Smooth muscle cell of trachea (primary cell): ENCODE measurements around the gene RAB42. TPM values are rescaled to one million over a fixed set of nuclear protein-coding genes. Genes with fewer than 3 reads are reported as not detected.

Source experiments
- total RNA-seq: library from RNA; depleted of rRNA; stranded (reverse); fragments of >200 nt; gene quantifications from 2 replicates; pipeline ENCODE4 v1.2.1, GENCODE V29; 2014

Gene RAB42, protein sequence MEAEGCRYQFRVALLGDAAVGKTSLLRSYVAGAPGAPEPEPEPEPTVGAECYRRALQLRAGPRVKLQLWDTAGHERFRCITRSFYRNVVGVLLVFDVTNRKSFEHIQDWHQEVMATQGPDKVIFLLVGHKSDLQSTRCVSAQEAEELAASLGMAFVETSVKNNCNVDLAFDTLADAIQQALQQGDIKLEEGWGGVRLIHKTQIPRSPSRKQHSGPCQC
- total RNA-seq: 10.6 and 12.2 TPM in 2 replicates

GRCh38 chr1:28591708-28592320, at the start of gene RAB42:
RAB42 (plus strand) TSS chr1:28592265; CDS start chr1:28592512, 247 bp downstream.

DNA sequence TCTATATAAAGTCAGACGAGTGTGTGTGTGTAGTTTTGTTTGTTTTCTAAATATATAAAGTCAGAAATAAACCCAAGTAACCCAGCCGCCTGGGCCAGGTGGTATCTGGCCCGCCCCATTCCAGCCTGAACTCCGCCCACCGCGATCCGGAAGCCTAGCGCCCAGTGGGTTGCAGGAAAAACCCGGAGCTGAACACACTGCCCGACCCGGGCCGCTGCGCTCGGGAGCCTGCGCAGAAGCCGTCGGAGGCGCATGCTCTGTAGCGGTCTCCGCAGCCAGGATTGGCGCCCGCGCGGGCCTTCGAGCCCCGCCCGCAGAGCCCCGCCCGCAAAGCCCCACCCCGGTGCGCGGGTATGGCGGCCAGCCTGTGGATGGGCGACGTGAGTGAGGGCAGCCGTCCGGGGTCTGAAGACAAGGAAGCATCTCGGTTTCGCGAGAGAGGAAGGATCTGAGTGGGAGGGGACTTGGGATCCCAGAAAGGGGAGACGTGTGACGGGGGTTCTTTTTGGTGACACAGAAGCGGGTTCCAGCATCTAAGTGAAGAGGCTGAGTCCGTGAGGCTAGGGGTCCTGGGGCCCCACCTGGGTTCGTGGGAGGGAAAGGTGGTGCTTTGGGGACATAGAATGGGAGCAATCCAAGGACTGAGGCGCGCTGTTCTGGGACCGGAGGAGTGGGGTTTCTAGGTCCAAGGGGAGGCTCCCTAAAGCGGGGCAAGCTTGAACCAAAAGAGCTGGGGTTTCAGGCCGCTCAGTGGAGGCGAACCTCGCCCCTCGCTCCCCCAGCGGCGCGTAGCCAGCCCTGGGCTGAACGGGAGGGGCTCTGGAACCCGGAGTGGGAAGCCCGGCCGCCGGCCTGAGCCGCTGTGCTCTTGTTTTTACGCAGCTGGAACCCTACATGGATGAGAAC, 39.1 kb upstream of the RAB42 start, which contains the start of gene TRNAU1AP:
Gene TRNAU1AP, plus strand, starts transcription at position 328 of the 906 bp plus-strand sequence. Its CDS starts 26 bp downstream, at position 354.

DNA sequence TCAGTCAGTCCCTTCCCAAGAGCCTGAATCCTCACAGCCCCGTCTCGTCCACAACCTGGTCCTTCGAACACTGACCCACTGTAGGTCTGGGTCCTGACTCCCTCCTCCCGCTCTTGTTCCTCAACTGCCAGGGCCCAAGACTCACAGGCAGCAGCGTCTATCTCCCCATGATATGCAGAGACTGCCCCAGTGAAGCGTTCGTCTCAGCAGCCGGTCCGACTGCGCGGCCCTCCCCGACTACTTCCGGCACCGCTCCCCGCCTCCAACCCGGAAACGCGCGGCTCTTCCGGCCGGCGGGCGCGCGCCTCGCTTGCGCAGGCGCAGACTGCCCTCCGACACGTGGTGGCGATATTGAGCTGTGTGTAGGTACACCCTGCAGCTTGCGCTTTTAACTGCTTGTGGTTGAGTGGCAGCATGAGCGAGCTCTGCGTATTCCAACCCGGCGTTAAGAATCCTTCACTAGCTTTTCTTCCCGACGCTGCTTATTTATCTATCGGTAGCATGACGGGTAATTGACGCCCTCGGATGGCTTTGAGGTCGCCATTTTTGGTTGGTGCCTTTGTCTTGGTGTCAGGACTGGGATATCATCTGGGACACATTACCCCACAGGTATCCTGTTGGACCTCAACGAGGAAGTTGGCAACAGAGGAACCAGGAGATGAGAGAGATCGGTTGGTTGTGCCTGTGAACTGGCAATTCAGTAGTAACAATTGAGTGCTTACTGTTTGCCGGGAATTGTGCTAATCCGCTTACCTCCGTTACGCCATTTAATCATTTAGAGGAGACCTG, 51.0 kb downstream of the RAB42 start, which contains the start of gene TAF12:
Gene TAF12, minus strand, starts transcription at position 221 of the 789 bp plus-strand sequence. CDS start 20,986 bp downstream, outside the sequence.

Other genes starting within 250 kb of the RAB42 start
- 4.8 and 8.7 TPM in 2 replicates for gene PHACTR4, start 222.5 kb upstream of the RAB42 start, total RNA-seq
- 32.4 and 55.4 TPM in 2 replicates for gene RCC1, start 86.2 kb upstream of the RAB42 start, total RNA-seq
- 25.1 and 36.8 TPM in 2 replicates for gene TRNAU1AP, start 39.2 kb upstream of the RAB42 start, total RNA-seq
- gene TAF12, start 50.8 kb downstream of the RAB42 start, total RNA-seq: 38.0 and 38.5 TPM in 2 replicates
- gene RNU11, start 56.3 kb downstream of the RAB42 start, total RNA-seq: not detected in 2 replicates
- gene GMEB1, start 76.5 kb downstream of the RAB42 start, total RNA-seq: 6.9 and 9.0 TPM in 2 replicates
- gene YTHDF2, start 144.7 kb downstream of the RAB42 start, total RNA-seq: 58.9 and 61.7 TPM in 2 replicates
- under 0.01 TPM in 1 of 2 replicates, not detected in the other for gene OPRD1, start 219.9 kb downstream of the RAB42 start, total RNA-seq